Fibroblast of skin of back (primary cell): ENCODE results near the gene OR6F1. TPM values are rescaled to one million over a fixed set of nuclear protein-coding genes. Genes with fewer than 3 reads are reported as not detected.
A peak's percentile ranks its signal among the peaks of the same experiment; 100 is the strongest.
"Not testable (repeated sequence)": the region's sequence is repeated elsewhere in the genome, so short reads cannot be mapped to it uniquely, and the experiment has no call there.

Source experiments
- DNase-seq: peaks from one replicate; pipeline ENCODE4 v3.0.0-alpha.2; 2013
- polyA plus RNA-seq, 2 experiments: library from polyadenylated mRNA; unstranded; fragments of 120-200 nt; gene quantifications; one replicate each; pipeline ENCODE4 v1.2.1, GENCODE V29; 2013; ENCODE audit not compliant: insufficient read length in 2 of 2

The OR6F1 gene
- not detected for polyA plus RNA-seq (2013, experiment 1 of 2; ENCODE audit: insufficient read length)
- not detected for polyA plus RNA-seq (2013, experiment 2 of 2; ENCODE audit: insufficient read length)

DNA sequence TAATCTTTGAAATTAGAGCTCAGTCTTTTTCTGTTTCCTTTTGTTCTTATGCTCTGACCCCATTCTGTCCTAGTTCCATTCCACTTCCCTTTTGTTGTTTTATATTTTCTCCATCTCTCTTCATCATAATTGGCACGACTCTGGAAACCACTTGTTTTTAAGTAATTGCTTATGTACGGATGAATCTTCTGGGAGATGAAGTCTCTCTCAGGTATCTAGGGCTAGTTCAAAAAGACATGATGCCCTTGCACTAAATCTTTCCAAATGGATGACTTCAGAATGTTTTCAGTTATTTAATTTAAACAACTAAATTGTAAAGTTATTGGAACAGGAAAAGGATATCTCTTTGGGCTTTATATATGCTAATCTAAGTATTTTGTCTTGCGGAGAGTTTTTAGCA, at the start of gene OR6F1:
OR6F1 (minus strand) TSS at position 101 of the 400 bp plus-strand sequence. CDS start 3,891 bp downstream, outside the sequence.
- DNase-seq: no peak

DNA sequence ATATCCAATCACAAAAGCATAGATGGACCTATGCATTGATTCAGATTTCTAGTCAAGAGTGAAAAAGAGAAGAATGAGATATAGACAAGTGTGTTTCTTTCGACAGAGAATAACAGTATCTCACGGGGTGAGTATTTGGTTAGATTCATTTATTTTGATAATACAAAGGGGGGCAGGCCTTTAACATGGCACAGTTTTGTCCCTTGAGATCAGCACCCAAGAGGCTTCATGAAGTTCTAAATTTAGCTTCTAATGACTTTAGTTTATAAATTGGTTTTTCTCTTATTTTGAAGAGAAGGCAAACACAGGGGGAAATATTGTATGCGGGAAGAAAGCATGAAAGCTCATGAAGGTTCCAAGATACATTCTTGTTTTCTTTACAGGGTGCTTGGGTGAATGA, 44.0 kb upstream of the OR6F1 start, which contains the start of gene OR1C1:
OR1C1 (minus strand) TSS at position 101 of the 400 bp plus-strand sequence. CDS start 2,150 bp downstream, outside the sequence.
- no peak for DNase-seq

DNA sequence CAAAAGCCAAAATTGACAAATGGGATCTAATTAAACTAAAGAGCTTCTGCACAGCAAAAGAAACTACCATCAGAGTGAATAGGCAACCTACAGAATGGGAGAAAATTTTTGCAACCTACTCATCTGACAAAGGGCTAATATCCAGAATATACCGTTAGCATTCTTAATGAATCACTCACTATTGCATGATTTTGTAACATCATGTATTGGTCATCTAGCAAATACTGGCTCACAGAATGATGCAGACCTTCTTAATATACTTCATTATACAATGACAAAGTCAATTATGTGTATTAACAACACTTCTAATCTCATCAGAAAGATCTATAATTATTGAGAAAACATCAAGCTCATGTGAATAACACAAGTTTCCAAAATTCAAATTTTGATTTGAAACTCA, 37.9 kb upstream of the OR6F1 start:
- DNase-seq: not testable (repeated sequence)

DNA sequence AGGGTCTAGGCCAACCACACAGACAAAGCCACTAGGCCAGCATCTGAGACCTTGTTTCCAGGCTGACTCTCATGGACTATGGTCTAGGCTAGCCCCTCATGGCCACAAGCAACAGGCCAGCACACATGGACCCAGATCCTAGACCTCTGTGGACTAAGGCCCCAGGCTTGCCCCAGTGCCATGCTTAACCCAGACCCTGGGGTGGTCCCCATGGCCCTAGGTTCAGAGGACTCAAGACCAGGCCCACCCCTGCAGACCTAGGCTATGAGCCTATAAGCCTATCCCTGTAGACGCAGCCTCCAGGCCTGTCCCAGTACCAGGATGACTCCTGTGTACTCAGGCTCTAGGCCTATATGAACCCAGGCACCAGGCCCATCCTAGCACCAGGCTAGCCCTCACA, 33.4 kb upstream of the OR6F1 start:
- no peak for DNase-seq

DNA sequence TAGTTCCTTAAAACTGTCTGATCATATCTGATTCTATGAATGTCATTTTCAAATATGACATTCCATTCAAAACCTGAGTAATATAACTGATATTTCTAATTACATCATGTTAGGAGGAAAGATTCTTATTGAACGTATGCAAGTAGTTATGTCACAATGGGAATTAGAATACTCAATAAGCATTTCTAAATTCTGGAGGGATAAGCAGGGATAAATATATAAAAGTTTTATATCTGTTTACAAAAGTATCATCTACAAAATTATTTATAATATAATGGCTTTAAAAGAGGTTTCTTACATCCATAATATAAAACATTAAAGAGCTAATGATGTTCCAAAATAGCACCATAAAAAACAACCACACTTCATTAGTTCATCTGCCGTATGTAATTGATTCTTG, 31.6 kb upstream of the OR6F1 start, which contains the start of gene OR14A2:
OR14A2 (minus strand) TSS at position 101 of the 400 bp plus-strand sequence.
- no peak for DNase-seq

DNA sequence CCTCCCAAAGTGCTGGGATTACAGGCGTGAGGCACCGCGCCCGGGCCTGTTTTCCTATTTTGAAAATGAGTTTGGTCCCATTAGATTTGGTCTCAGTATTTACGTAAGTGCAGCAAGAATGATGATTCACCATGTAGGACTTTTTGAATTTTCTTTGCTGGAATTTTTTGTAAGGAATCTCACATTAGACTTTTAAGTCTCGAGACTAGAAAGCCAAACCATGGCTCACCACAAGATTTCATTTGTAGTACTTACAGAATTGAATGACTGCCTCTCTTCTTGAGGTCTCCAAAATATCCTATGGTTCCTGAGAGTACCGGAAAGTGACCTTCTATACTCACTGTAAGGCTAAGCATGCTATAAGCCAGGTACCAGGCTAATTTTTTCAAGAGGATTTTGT, 31.2 kb upstream of the OR6F1 start:
- peak; percentile 10 for DNase-seq

DNA sequence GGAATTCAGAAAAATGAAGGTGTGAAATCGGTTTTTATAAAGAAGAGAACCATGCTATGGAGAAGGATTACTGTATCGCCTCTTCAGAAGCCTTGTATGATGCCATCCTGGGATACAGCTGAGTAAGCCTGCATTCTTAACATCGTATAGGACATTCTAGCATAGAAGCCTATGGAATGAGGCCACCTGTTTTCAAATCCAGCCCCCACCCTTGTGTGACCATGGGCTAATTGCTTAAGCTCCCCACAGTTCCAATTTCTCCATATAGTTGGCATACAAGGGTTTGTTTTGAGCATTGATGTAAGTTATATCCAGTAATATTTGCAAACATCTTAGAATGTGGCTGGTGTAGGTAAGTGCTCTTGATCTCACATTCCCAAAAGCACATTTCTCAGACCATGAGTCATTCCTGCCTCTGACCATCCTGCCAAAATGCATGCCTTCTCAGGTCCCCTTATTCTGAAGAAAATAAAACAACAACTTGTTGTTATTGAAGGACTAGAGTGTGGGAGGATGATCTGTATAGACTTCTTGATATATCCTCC, 30.0 kb upstream of the OR6F1 start:
- DNase-seq: no peak

DNA sequence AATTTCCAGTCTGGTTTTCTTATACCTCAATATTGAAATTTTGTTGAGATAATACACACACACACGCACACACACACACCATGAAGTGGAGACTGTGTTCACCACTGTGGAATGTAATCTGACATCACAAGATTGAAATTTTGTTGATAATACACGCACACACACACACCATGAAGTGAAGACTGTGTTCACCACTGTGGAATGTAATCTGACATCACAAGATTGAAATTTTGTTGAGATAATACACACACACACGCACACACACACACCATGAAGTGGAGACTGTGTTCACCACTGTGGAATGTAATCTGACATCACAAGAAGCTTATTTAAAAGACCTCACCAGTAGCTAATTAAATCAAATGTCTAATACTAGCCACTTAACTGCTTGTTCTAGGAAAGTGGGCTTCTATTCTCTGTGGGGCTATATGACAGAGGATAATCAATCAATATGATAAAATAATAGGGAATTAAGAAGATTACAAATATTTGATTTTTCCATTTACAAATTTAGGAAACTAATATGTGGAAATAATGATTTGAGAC, 25.8 kb upstream of the OR6F1 start:
- DNase-seq: peak; percentile 34

DNA sequence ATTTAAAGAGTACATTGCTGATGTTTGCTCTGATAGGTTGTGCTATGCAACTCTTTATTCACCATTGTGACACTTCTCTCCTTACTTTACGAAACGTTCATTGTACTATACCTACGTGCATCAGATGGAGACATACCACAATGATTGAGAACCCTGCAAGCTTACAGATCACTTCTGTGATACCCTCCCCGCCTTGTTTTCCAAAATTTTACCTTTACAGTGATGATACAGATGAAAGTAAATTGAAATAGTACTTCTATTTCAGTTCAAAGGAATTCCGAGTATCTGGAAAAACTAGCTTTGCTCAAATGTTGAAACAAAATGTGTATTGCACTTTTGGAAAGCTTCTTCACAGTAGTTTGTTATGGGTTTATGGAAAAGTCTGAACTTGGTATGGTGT, 25.3 kb upstream of the OR6F1 start:
- DNase-seq: no peak

DNA sequence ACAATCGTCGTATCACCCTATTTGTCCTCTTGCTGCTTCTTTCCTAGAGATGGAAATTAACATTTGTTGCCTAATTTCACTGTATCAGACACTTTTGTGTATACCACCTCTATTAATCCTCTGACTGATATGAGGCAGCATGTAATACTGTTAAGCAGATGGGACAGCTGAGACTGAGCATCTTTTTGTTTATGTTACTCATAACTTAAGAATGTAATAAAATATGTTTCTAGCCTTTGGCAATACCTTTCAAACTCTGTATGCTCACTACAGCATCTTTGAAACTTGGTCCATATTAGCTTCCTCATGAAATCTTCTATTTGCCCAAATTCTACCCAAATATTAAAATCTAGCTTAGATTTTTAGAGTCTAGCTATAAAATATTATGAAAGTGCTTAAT, 24.3 kb upstream of the OR6F1 start:
- DNase-seq: no peak

DNA sequence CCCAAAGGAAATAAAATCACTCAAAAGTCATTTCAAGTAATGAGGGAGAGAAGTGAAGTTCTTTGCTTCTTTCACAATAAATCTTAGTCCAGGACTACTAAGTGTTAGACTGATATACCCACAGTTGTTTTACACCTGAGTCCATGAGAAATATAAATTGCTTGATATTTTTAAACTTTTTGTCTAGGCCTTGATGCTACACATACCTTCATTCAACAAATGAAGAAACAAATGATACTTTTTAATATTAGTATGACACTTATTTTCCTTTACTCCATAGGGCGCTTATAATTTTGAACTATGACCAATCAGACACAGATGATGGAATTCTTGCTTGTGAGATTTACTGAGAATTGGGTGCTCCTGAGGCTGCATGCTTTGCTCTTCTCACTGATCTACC, 21.9 kb upstream of the OR6F1 start, which contains the start of gene OR14K1:
OR14K1 (plus strand) TSS at position 301 of the 400 bp plus-strand sequence; CDS start at position 301, 0 bp downstream.
- no peak for DNase-seq

DNA sequence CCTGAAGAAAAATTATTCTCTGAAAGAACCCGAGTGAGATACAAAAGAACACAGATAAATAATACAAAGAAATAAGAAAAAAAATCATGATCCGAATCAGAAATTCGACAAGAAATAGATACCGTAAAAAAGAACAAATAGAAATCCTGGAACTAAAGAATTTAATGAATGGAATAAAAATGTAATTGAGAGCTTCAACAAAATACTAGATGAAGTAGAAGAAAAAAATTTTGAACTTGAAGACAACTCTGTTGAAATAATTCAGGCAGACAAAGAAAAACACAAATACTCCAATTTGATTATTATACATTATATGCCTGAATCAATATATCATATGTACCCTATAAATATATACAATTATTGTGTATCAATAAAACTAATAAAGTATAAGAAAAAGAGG, 4.8 kb upstream of the OR6F1 start:
- DNase-seq: no peak

DNA sequence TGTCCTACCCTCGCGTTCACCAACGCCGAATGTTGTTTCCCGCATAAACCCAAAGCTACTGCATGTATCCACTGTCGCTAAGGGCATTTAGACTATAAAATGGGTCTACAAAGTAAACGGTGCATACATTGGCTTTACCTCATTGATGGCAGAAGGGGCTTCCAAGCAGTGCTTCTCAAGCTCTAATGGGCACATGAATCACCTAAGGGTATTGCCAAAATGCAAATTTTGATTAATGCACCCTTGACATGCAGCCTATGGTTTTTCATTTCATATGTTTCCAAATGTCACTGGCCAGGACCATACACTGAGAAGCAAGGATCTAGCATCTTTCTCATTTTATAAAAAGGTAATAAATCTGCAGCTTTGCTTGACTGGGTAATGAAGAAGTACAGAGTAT, 2.7 kb downstream of the OR6F1 start:
- no peak for DNase-seq

DNA sequence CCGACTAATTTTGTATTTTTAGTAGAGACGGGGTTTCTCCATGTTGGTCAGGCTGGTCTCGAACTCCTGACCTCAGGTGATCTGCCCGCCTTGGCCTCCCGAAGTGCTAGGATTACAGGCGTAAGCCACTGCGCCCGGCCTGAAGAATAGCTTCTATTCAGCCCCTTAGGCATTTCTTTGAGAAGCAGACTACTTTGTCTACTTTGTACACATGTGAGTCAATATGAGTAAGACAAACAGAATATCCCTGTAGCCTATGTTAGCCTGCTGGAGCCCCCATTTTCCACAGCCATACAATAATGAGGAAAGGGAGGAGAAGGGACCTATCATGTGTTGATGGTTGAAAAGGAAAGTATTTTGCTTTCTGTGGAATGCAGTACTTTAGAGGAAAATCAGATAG, 5.8 kb downstream of the OR6F1 start:
- DNase-seq: not testable (repeated sequence)

DNA sequence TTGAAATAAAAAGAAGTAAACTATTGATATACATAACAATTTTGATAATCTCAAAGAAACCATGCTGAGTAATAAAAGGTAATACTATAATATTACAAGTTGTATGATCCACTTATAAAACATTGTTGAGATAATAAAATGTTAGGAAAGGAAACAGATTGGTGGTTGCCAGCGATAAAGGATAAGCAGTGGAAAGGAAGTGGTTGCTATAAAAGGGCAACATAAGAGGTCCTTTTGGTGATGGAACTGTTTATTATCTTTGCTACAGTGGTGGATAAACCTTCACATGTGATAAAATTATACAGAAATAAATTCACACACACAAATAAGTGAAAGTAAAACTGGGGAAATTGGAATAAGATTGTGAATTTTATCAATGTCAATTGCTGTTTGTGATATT, 15.1 kb downstream of the OR6F1 start:
- DNase-seq: no peak

DNA sequence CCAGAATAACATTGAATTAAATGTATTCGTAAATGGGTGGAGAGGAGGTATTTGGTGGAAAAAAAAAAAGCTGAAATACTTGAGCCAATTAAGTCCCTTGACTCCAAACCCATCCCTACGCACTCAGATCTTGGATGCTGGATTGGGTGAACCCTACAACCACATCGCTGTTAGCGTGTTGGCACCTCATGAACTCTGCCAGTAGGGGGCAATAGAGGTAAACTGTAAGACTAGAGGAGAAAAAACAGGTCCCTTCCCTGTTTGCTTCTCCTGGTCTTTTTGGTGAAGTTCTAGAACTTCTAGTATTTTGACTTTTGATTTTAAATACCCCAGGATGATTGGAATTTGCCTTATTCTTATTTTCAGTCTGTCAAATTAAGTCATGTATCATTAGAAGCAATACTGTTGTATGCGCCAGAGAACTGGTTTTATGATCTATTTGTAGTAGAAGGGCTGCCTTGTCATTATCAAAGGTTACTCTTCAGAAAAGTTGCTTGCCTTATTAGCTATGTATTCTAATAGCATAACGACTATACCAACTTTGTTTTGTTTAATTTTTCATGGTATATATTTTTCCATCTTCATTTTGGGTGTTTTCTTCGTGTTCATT, 35.1 kb downstream of the OR6F1 start:
- DNase-seq: peak; percentile 7

DNA sequence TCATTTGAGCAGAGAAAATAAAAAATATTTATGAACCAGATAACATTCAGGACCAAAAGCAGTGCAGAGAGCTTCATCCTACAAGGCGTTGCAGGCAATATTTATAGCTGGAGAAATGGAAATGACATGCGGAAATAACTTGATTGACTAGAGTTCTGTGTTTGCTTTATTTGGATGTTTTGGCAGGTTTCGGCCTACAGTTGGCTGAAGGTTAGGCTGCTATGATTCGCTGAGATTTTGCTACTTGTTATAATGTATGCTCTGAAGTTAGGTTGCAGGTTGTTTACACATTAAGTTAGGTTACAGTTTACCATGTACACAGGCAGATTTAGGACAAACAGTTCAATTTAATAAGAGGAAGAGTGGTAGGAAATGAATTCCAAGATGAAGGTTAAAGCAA, 36.3 kb downstream of the OR6F1 start:
- no peak for DNase-seq

DNA sequence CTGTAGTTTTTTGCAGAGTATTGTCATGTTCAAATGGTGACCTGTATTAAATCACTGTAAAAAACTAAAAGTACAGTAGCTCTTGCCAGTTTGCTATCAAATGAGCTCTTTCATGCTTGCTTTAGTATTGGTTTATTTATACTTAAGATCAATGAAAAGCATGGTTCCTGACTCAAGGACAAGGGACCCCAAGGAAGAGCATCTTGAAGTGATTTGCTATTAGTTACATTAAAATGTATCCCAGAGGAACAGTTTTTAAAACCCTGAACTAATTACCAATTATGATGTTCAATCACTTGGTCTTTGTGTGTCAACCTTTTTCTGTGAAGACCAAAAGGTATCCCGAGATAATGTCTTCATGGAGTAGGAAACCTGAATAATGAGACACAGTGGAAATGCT, 36.8 kb downstream of the OR6F1 start, which contains the start of gene OR13G1:
OR13G1 (minus strand) TSS at position 101 of the 400 bp plus-strand sequence. CDS start 6,698 bp downstream, outside the sequence.
- no peak for DNase-seq

DNA sequence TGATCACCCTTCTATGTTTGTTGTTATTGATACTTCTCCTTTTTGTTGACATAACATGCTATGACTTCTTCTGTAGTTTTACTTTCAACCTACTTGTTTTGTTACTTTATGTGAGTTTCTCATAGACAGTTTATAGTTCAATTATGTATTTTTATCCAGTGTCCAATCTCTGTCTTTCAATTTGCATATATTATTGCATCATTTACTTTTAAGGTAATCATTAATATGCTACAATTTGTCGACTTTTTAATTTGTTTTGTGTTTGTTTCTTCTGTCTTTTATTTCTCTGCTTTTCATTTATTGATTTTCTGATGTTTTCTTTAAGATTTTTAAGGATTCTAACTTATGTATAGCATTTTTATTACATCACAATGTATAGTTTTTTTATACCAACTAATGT, 47.2 kb downstream of the OR6F1 start:
- no peak for DNase-seq
